CD4-positive, alpha-beta memory T cell (primary cell): Measurements from ENCODE around the gene PBX4. TPM values are rescaled to one million over a fixed set of nuclear protein-coding genes. Genes with fewer than 3 reads are reported as not detected.
"Not testable (repeated sequence)": the region's sequence is repeated elsewhere in the genome, so short reads cannot be mapped to it uniquely, and the experiment has no call there.

Experiments
- CTCF ChIA-PET: fragments of 350-600 bp; sonication (Branson Sonifier 250); formaldehyde crosslinking; loops from one replicate; lab custom pipeline; 2021; ENCODE audit warnings: inconsistent platforms; ENCODE audit not compliant: partially characterized antibody; lab: Charles Lee
- POLR2A ChIA-PET: fragments of 350-600 bp; sonication (Branson Sonifier 250); formaldehyde crosslinking; loops from one replicate; lab custom pipeline; 2021; ENCODE audit not compliant: partially characterized antibody; lab: Charles Lee
- DNase-seq, 5 donors: peaks; one replicate each; pipeline versions ENCODE4 v3.0.0 to v3.0.0-alpha.2; 2020 to 2022; ENCODE audit warnings: mixed read lengths in 1 of 5
- H3K27ac ChIP-seq: one replicate; pipeline ENCODE4 v1.7.0; 2013; ENCODE audit warnings: low read depth, low read length
- H3K27me3 ChIP-seq: 2 replicates; pipeline ENCODE4 v1.7.0; 2013; ENCODE audit warnings: mild to moderate bottlenecking, low read length, moderate library complexity; ENCODE audit not compliant: insufficient read depth
- H3K36me3 ChIP-seq: 2 replicates; pipeline ENCODE4 v1.7.0; 2013; ENCODE audit warnings: mild to moderate bottlenecking, low read length, moderate library complexity; ENCODE audit not compliant: insufficient read depth
- H3K4me1 ChIP-seq: 2 replicates; pipeline ENCODE4 v1.7.0; 2013; ENCODE audit warnings: mild to moderate bottlenecking, low read length, moderate library complexity; ENCODE audit not compliant: insufficient read depth
- H3K4me3 ChIP-seq, 2 donors: one replicate each; pipeline ENCODE4 v1.7.0; 2013; ENCODE audit warnings: low read length in 2 of 2, mild to moderate bottlenecking in 1 of 2
- H3K9me3 ChIP-seq, 2 donors: one replicate each; pipeline ENCODE4 v1.7.0; 2013; ENCODE audit warnings: low read length in 2 of 2, control low read depth in 1 of 2; ENCODE audit not compliant: control insufficient read depth in 1 of 2
- H3K27ac Mint-ChIP-seq, 7 donors: one replicate each; pipeline ENCODE4 v1.8.0; 2020 to 2021; ENCODE audit warnings: mixed read lengths in 7 of 7, mild to moderate bottlenecking in 6 of 7, inconsistent platforms in 3 of 7, moderate library complexity in 3 of 7
- H3K27me3 Mint-ChIP-seq, 2 donors: one replicate each; pipeline ENCODE4 v1.8.0; 2020 to 2021; ENCODE audit warnings: mixed read lengths in 2 of 2
- H3K36me3 Mint-ChIP-seq, 2 donors: one replicate each; pipeline ENCODE4 v1.8.0; 2020 to 2021; ENCODE audit warnings: mixed read lengths in 2 of 2, inconsistent platforms in 1 of 2, mild to moderate bottlenecking in 1 of 2
- H3K4me1 Mint-ChIP-seq, 4 donors: one replicate each; pipeline ENCODE4 v1.8.0; 2020 to 2021; ENCODE audit warnings: mixed read lengths in 4 of 4, mild to moderate bottlenecking in 1 of 4
- H3K4me3 Mint-ChIP-seq, 8 donors: one replicate each; pipeline ENCODE4 v1.8.0; 2020 to 2021; ENCODE audit warnings: mixed read lengths in 8 of 8, mild to moderate bottlenecking in 7 of 8, moderate library complexity in 6 of 8, inconsistent platforms in 3 of 8
- H3K9me3 Mint-ChIP-seq, 8 donors: one replicate each; pipeline ENCODE4 v1.8.0; 2020 to 2021; ENCODE audit warnings: mixed read lengths in 8 of 8, mild to moderate bottlenecking in 5 of 8, inconsistent platforms in 3 of 8, moderate library complexity in 1 of 8
- intact Hi-C: fragments of 100-400 bp; cut with micrococcal nuclease; formaldehyde crosslinking; loops from one replicate; pipeline ENCODE4 v1.15.1; 2023
- polyA plus RNA-seq, 2 donors: library from polyadenylated mRNA; unstranded; fragments of 300-500 nt; fragmentation: Illumina TruSeq; gene quantifications; one replicate each; pipeline ENCODE4 v1.2.3, GENCODE V29; 2021
- total RNA-seq, 2 experiments: library from RNA; stranded (reverse); gene quantifications; one replicate each; pipeline ENCODE4 v1.2.3, GENCODE V29; 2021

The PBX4 gene
- total and polyA plus RNA-seq, 4 experiments from 2014 or later = 3.9 to 56.3 (median 29.1) TPM

DNA sequence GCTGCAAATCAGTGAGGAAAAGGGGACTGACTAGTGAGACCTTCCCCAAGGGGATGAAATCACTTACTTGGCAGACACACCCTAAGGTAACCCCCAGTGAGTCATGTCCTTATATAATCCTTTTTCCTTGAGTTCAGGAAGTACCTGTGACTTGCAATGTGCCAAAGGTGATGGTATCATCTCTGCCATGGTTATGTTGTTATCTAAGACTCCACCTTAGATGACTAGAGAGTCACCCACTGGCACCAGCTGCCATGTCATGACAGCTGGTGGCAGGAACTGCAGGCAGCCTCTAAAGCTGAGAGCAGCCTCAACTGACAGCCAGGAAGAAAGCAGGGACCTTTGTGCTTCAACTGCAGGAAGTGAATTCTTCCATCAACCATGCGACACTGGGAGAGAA is 12.5 kb downstream of the PBX4 start:
- peak overlapping the region; percentile 95 to 99 (median 97) for H3K27ac Mint-ChIP-seq
- intact Hi-C loops = loop anchor here (1.0 to 2.0 kb wide), 2 partner anchors 8 to 15 kb away; no protein-coding TSS in a partner anchor
- H3K9me3 ChIP-seq = no peaks in the 10 kb centered on the region
- H3K4me3 Mint-ChIP-seq = peak overlapping the region; percentile 22 to 90 (median 74)
- H3K36me3 Mint-ChIP-seq = peaks cover 17 to 22% of the 10 kb centered on the region in 2 donors
- H3K9me3 Mint-ChIP-seq = peaks cover 0 to 1% (median 0%) of the 10 kb centered on the region in 8 donors
- no peaks in the 10 kb centered on the region for H3K27me3 ChIP-seq
- peaks cover 5% of the 10 kb centered on the region for H3K36me3 ChIP-seq
- peak; percentile 61 to 91 (median 73) for DNase-seq
- POLR2A ChIA-PET = interaction anchor here (0.9 to 6.0 kb wide), 19 partner anchors 9 to 263 kb away, joined by 3 to 56 read pairs (median 5); partner anchors contain the start of genes ATP13A1, LPAR2, PBX4 and ZNF101
- CTCF ChIA-PET = interaction anchor here (0.6 to 3.1 kb wide), 10 partner anchors 14 to 75 kb away, joined by 3 to 22 read pairs (median 4); no protein-coding TSS in a partner anchor
- H3K4me1 ChIP-seq = peaks cover 57% of the 10 kb centered on the region
- H3K4me3 ChIP-seq = no peak overlapping the region
- peak overlapping the region; percentile 69 for H3K27ac ChIP-seq
- peaks cover 46 to 69% (median 58%) of the 10 kb centered on the region in 4 donors for H3K4me1 Mint-ChIP-seq
- no peaks in the 10 kb centered on the region for H3K27me3 Mint-ChIP-seq

DNA sequence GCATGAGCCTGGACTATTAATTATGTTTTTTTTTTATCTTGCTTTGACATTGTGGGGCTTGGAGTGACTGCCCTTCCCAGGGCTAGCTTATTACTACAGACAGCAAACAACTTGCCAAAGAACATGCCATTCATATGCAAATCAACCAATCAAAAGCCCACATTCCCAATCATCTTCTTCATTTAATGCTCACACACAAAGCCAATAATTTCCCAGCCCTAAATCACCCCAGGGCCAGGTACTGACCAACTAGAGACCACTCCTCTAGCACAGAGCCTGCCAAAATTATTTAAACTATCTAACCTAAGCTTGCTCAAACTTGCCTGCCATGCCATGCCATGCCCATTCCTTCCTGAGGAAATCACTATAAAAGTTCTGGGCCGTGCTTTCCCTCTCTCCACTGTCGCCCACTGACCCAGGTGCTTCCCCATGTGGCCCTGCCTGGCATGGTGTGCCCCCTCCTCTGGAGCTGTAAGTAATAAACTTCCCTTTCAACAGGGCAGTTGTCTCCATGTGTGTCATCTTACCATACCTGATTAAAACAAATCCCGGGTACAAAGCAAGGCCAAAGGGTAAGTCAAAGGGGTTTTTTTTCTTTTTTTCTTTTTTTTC is 15.7 kb downstream of the PBX4 start:
- Histone ChIP-seq H3K9me3 (no peaks in the 10 kb centered on the region), H3K4me1 (peaks cover 88% of the 10 kb centered on the region), H3K27me3 (no peaks in the 10 kb centered on the region), H3K36me3 (no peaks in the 10 kb centered on the region), H3K4me3 (no peak overlapping the region), H3K27ac (peak overlapping the region; percentile 73)
- peaks cover 0 to 1% (median 0%) of the 10 kb centered on the region in 8 donors for H3K9me3 Mint-ChIP-seq
- POLR2A ChIA-PET = interaction anchor here (0.8 to 7.4 kb wide), 15 partner anchors 10 to 173 kb away, joined by 3 to 75 read pairs (median 4); partner anchors contain the start of genes ATP13A1, LPAR2, PBX4 and ZNF101
- peak overlapping the region in 7 of 8 donors; percentile 47 to 76 (median 68) for H3K4me3 Mint-ChIP-seq
- peaks cover 9 to 19% of the 10 kb centered on the region in 2 donors for H3K36me3 Mint-ChIP-seq
- CTCF ChIA-PET = interaction anchor here (0.7 to 3.0 kb wide), 6 partner anchors 12 to 70 kb away, joined by 3 to 13 read pairs (median 4); partner anchors contain the start of gene PBX4
- intact Hi-C loops = loop anchor here (1.0 kb wide), 1 partner anchor 15 kb away; the partner anchor contains the start of gene PBX4
- H3K27ac Mint-ChIP-seq = peak overlapping the region; percentile 93 to 98 (median 94)
- no peaks in the 10 kb centered on the region for H3K27me3 Mint-ChIP-seq
- H3K4me1 Mint-ChIP-seq = peaks cover 46 to 76% (median 60%) of the 10 kb centered on the region in 4 donors
- peak in 1 of 5 donors; percentile 35 for DNase-seq

DNA sequence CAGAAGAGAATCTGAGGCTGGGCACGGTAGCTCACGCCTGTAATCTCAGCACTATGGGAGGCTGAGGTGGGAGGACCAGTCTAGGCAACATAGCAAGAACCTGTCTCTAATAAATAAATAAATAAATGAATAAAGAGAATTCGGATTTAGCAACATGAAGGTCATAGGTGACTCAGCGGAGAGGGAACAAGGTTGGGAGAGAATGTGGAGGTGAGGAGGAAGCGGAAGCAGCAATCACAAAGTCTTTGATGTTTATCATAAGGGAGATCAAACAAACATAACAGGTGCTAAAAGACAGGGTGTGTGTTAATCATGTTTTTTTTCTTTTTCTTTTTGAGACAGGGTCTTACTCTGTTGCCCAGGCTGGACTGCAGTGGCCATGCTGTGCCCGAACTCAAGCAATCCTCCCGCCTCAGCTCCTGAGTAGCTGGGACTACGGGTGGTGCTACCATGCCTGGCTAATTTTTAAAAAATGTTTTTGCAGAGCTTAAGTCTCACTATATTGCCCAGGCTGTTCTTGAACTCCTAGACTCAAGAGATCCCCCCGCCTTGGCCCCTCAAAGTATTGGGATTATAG is 16.3 kb downstream of the PBX4 start:
- H3K4me1 Mint-ChIP-seq = peaks cover 52 to 78% (median 65%) of the 10 kb centered on the region in 4 donors
- peak overlapping the region; percentile 93 to 98 (median 94) for H3K27ac Mint-ChIP-seq
- H3K27me3 Mint-ChIP-seq = no peaks in the 10 kb centered on the region
- no peaks in the 10 kb centered on the region for H3K27me3 ChIP-seq
- ChIA-PET CTCF (interaction anchor here (0.7 to 3.0 kb wide), 7 partner anchors 11 to 70 kb away, joined by 3 to 13 read pairs (median 4); partner anchors contain the start of gene PBX4), POLR2A (interaction anchor here (0.8 to 7.4 kb wide), 16 partner anchors 8 to 174 kb away, joined by 3 to 75 read pairs (median 4); partner anchors contain the start of genes ATP13A1, GMIP, LPAR2 and PBX4)
- peaks cover 89% of the 10 kb centered on the region for H3K4me1 ChIP-seq
- H3K4me3 Mint-ChIP-seq = peak overlapping the region; percentile 47 to 77 (median 68)
- H3K9me3 Mint-ChIP-seq = peaks cover 0 to 1% (median 0%) of the 10 kb centered on the region in 8 donors
- intact Hi-C loops = loop anchor here (1.0 kb wide), 1 partner anchor 16 kb away; the partner anchor contains the start of gene PBX4
- H3K9me3 ChIP-seq = no peaks in the 10 kb centered on the region
- peak; percentile 65 to 84 (median 70) for DNase-seq
- H3K36me3 Mint-ChIP-seq = peaks cover 10 to 24% of the 10 kb centered on the region in 2 donors
- H3K27ac ChIP-seq = peak overlapping the region; percentile 73
- H3K36me3 ChIP-seq = no peaks in the 10 kb centered on the region
- peak overlapping the region in 1 of 2 donors; percentile 26 for H3K4me3 ChIP-seq

DNA sequence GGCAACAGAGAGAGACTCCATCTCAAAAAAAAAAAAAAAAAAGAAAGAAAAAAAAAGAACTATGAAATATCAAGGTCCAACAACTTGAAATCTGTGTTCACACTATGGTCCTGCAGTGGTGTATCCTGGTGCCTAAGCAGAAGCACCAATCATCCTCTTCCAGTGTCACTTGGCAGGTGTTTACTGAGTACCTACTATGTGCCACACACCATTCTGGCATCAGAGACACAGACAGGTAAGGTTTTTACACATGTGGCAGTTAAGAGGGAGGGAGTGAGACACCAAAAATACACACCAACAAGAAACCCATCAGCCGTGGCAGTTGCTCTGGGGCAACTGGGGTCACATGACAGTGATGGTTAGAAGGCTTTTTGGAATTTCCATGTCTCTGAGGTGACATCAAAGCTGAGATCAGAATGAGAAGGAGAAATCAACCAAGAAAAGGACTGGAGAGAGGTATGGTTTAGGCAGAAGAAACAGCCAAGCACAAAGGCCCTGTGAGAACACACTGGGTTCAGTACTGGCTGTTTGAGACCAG is 17.6 kb downstream of the PBX4 start:
- peak in 1 of 5 donors; percentile 44 for DNase-seq
- Mint-ChIP-seq H3K4me1 (peaks cover 49 to 76% (median 62%) of the 10 kb centered on the region in 4 donors), H3K36me3 (peaks cover 7 to 22% of the 10 kb centered on the region in 2 donors), H3K9me3 (peaks cover 0 to 3% (median 0%) of the 10 kb centered on the region in 8 donors), H3K27me3 (no peaks in the 10 kb centered on the region), H3K27ac (peak overlapping the region; percentile 93 to 98 (median 94)), H3K4me3 (peak overlapping the region; percentile 9 to 77 (median 61))
- Histone ChIP-seq H3K9me3 (no peaks in the 10 kb centered on the region), H3K27ac (peak overlapping the region; percentile 73), H3K4me3 (no peak overlapping the region), H3K4me1 (peaks cover 85% of the 10 kb centered on the region), H3K36me3 (no peaks in the 10 kb centered on the region), H3K27me3 (no peaks in the 10 kb centered on the region)
- ChIA-PET POLR2A (interaction anchor here (1.2 to 7.4 kb wide), 7 partner anchors 10 to 67 kb away, joined by 3 to 75 read pairs (median 39); partner anchors contain the start of genes ATP13A1, GMIP, LPAR2 and PBX4), CTCF (interaction anchor here (1.1 to 3.0 kb wide), 3 partner anchors 9 to 47 kb away, joined by 3 to 13 read pairs (median 4); partner anchors contain the start of gene PBX4)
- intact Hi-C loops = no loop called here

DNA sequence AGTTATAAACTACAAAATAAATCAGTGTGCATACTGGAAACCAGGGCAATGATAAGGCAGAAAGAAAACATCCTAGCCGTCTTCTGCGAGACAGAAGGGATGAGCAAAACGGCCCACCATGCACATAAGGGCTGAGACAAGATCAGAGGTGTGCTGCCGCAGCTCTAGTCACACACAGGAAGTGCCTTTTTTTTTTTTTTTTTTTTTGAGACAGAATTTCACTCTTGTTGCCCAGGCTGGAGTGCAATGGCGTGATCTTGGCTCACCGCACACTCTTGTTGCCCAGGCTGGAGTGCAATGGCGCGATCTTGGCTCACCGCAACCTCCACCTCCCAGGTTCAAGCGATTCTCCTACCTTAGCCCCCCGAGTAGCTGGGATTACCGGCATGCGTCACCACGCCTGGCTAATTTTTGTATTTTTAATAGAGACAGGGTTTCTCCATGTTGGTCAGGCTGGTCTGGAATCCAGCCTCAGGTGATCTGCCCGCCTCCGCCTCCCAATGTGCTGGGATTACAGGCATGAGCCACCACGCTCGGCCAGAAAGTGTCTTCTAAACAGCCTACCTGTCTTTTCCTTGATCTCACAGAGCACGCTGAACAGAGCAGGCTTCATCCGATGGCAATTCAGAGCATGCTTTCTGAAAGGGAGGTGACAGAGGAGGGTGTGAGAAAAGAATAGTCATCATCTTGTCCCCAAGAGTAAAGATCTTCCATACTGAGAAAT is 19.6 kb downstream of the PBX4 start:
- intact Hi-C loops = loop anchor here (1.0 to 5.0 kb wide), 5 partner anchors 7 to 70 kb away; partner anchors contain the start of genes GMIP, PBX4 and ZNF101
- not testable (repeated sequence) for H3K36me3 ChIP-seq, H3K27me3 Mint-ChIP-seq, H3K9me3 Mint-ChIP-seq, H3K9me3 ChIP-seq, H3K27me3 ChIP-seq
- Mint-ChIP-seq H3K27ac (peak overlapping the region; percentile 93 to 100 (median 98)), H3K36me3 (peaks cover 13 to 30% of the 10 kb centered on the region in 2 donors), H3K4me3 (peak overlapping the region; percentile 69 to 84 (median 79)), H3K4me1 (peaks cover 56 to 86% (median 67%) of the 10 kb centered on the region in 4 donors)
- peak overlapping the region; percentile 89 for H3K27ac ChIP-seq
- CTCF ChIA-PET = interaction anchor here (1.0 to 3.2 kb wide), 4 partner anchors 16 to 272 kb away, joined by 3 to 9 read pairs (median 4); no protein-coding TSS in a partner anchor
- DNase-seq = peak; percentile 77 to 89 (median 78)
- POLR2A ChIA-PET = interaction anchor here (0.6 to 7.4 kb wide), 22 partner anchors 7 to 302 kb away, joined by 3 to 75 read pairs (median 5); partner anchors contain the start of genes ATP13A1, GMIP, LPAR2 and ZNF101
- H3K4me3 ChIP-seq = peak overlapping the region in 1 of 2 donors; percentile 39
- peaks cover 90% of the 10 kb centered on the region for H3K4me1 ChIP-seq
